Esophagus muscularis mucosa (tissue), 4 donors: ENCODE data around the gene INTS7. TPM values are rescaled to one million over a fixed set of nuclear protein-coding genes. Genes with fewer than 3 reads are reported as not detected.
"Not testable (repeated sequence)": the region's sequence is repeated elsewhere in the genome, so short reads cannot be mapped to it uniquely, and the experiment has no call there.

ENCODE experiments used
- DNase-seq: peaks from one replicate; pipeline ENCODE4 v3.0.0-alpha.2; 2017; ENCODE audit errors: extremely low spot score
- H3K27ac ChIP-seq, 4 donors: fragments of 200-600 bp; sonication (generic); replicated peaks in 1 of 4; 1 replicate in 3 of 4; 2 replicates in 1 of 4; pipeline ENCODE4 v1.5.1; 2016 to 2019; ENCODE audit warnings: mild to moderate bottlenecking in 1 of 4
- H3K27me3 ChIP-seq, 4 donors: fragments of 200-600 bp; sonication (generic); one replicate each; pipeline versions ENCODE4 v1.5.1 to v1.6.0; 2016 to 2019
- H3K36me3 ChIP-seq, 4 donors: fragments of 200-600 bp; sonication (generic); one replicate each; pipeline ENCODE4 v1.5.1; 2016 to 2019
- H3K4me1 ChIP-seq, 4 donors: fragments of 200-600 bp; sonication (generic); one replicate each; pipeline ENCODE4 v1.5.1; 2016 to 2019
- H3K4me3 ChIP-seq, 4 donors: fragments of 200-600 bp; sonication (generic); 1 replicate in 2 of 4; 2 replicates in 2 of 4; pipeline ENCODE4 v1.5.1; 2016 to 2019; ENCODE audit warnings: mild to moderate bottlenecking in 4 of 4, moderate library complexity in 1 of 4
- H3K9me3 ChIP-seq, 4 donors: fragments of 200-600 bp; sonication (generic); 1 replicate in 3 of 4; 2 replicates in 1 of 4; pipeline ENCODE4 v1.5.1; 2016 to 2019
- CTCF ChIP-seq, 3 experiments: fragments of 200-600 bp in 2 of 3; fragments of 450-650 bp in 1 of 3; sonication (generic) in 2 of 3; IDR thresholded peaks; one replicate each; pipeline ENCODE4 v1.5.1; 2017 to 2019; ENCODE audit warnings: antibody characterized with exemption in 3 of 3, mild to moderate bottlenecking in 2 of 3, moderate library complexity in 1 of 3
- EP300 ChIP-seq: sonication (generic); formaldehyde crosslinking; IDR thresholded peaks from one replicate; pipeline ENCODE4 v1.6.1; 2017; ENCODE audit warnings: antibody characterized with exemption
- POLR2A ChIP-seq: fragments of 450-650 bp; IDR thresholded peaks from one replicate; pipeline ENCODE4 v1.6.1; 2017; ENCODE audit warnings: antibody characterized with exemption, moderate library complexity, mild to moderate bottlenecking, low read depth
- POLR2AphosphoS5 ChIP-seq, 2 donors: sonication (generic); formaldehyde crosslinking; IDR thresholded peaks; one replicate each; pipeline ENCODE4 v1.6.1; 2017; ENCODE audit warnings: antibody characterized with exemption in 2 of 2
- whole genome bisulfite sequencing: methylation state at CpG from one replicate; pipeline ENCODE4 v1.1.5; 2018; 5-methylcytosine and 5-hydroxymethylcytosine counted together
- intact Hi-C: fragments of 100-400 bp; cut with DNase I; formaldehyde crosslinking; loops from one replicate; pipeline ENCODE4 v1.15.1; 2023
- total RNA-seq, 4 donors: library from RNA; depleted of rRNA; stranded (reverse); fragments of >200 nt; gene quantifications; one replicate each; pipeline versions ENCODE4 v1.1.0 to v1.2.1, GENCODE V29; 2016

INTS7 gene
- total RNA-seq, 4 donors from 2014 or later, result 6.0 to 15.4 (median 11.0) TPM

GRCh38 chr1:211965108-211965805 lies 70.1 kb downstream of the INTS7 start:
- Histone ChIP-seq H3K4me3 (no peak overlapping the region), H3K4me1 (no peaks in the 10 kb centered on the region), H3K36me3 (peaks cover 1 to 26% (median 7%) of the 10 kb centered on the region in 4 donors), H3K27ac (no peak overlapping the region), H3K27me3 (no peaks in the 10 kb centered on the region), H3K9me3 (no peaks in the 10 kb centered on the region)
- intact Hi-C loops, result no loop called here
- 88% methylated on average over 8 of the region's 8 CpGs for WGBS
- no peak for DNase-seq
- TF ChIP-seq POLR2AphosphoS5 (IDR thresholded peaks at IDR 0.05) (no peak), CTCF (IDR thresholded peaks at IDR 0.05) (no peak), POLR2A (no peak), EP300 (no peak)

- no peak for DNase-seq
- WGBS, result 100% methylated on average over 10 of the region's 11 CpGs
- Histone ChIP-seq H3K9me3 (no peaks in the 10 kb centered on the region), H3K4me3 (no peak overlapping the region), H3K27ac (no peak overlapping the region), H3K4me1 (no peaks in the 10 kb centered on the region), H3K27me3 (no peaks in the 10 kb centered on the region), H3K36me3 (peaks cover 3 to 17% (median 17%) of the 10 kb centered on the region in 4 donors)
- intact Hi-C loops, result no loop called here
- TF ChIP-seq POLR2AphosphoS5 (IDR thresholded peaks at IDR 0.05) (no peak), POLR2A (no peak), EP300 (no peak), CTCF (IDR thresholded peaks at IDR 0.05) (no peak)
These were observed 75.7 kb downstream of the INTS7 start for GRCh38 chr1:211959680-211960079.

DNA sequence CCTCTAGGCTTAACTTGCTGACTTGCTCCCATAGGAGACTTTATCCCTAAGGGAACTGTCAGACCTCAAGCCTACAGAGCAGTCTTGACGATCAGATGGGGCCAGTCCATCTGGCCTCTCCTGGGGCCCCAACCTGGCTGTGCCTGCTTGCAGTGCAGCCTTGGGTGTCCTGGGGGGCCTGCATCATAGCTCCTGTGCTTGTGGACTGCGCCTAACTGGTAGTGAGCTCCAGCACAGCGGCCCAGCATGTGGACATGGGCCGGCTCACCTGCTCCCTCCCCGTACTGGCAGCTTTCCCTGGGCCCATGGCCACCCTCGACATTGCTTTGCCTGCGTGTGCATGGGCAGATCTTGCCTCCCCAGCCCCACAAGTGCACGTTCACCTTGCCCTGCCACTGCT lies 76.1 kb downstream of the INTS7 start:
- Histone ChIP-seq H3K27ac (no peak overlapping the region), H3K4me1 (no peaks in the 10 kb centered on the region), H3K36me3 (peaks cover 3 to 17% (median 17%) of the 10 kb centered on the region in 4 donors), H3K4me3 (no peak overlapping the region), H3K9me3 (no peaks in the 10 kb centered on the region), H3K27me3 (no peaks in the 10 kb centered on the region)
- no peak for DNase-seq
- TF ChIP-seq POLR2A, result no peak
- no peak for TF ChIP-seq EP300
- TF ChIP-seq CTCF (IDR thresholded peaks at IDR 0.05), result no peak
- TF ChIP-seq POLR2AphosphoS5 (IDR thresholded peaks at IDR 0.05), result no peak
- WGBS, result 96% methylated on average over 6 of the region's 8 CpGs
- intact Hi-C loops, result no loop called here

- H3K9me3 ChIP-seq, H3K4me3 ChIP-seq, H3K4me1 ChIP-seq, DNase-seq, intact Hi-C loops, H3K27ac ChIP-seq, H3K27me3 ChIP-seq: not testable (repeated sequence)
- peaks cover 4 to 20% (median 10%) of the 10 kb centered on the region in 4 donors for H3K36me3 ChIP-seq
- WGBS, result 95% methylated on average over 2 of the region's 2 CpGs
These were observed 81.3 kb downstream of the INTS7 start for GRCh38 chr1:211954028-211954427.

- H3K36me3 ChIP-seq, result peaks cover 4 to 21% (median 10%) of the 10 kb centered on the region in 4 donors
- H3K9me3 ChIP-seq, H3K27ac ChIP-seq, intact Hi-C loops, DNase-seq, H3K4me1 ChIP-seq, H3K4me3 ChIP-seq, H3K27me3 ChIP-seq: not testable (repeated sequence)
- WGBS, result no CpG with 5 or more reads among the region's 4 CpGs
These were observed 81.8 kb downstream of the INTS7 start for GRCh38 chr1:211953543-211953942.

DNA sequence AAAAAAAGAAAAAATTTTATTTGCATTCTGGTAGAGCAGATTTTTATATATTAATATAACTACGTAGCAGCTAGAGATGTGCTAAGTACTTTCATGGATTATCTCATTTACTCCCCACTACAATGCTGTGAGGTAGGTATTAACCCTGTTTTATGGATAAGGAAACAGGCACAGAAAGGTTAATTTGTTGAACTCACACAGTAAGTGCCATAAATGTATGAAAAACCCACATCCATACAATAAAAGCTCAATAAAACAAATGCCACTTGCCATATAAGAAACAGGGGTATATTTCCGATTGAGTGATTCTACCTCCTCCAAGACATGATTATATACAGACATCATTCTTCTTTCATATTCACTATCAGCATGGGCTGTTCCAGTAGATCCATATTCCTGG lies 83.1 kb downstream of the INTS7 start:
- Histone ChIP-seq H3K4me3 (no peak overlapping the region), H3K27ac (no peak overlapping the region), H3K9me3 (no peaks in the 10 kb centered on the region), H3K4me1 (no peaks in the 10 kb centered on the region), H3K27me3 (no peaks in the 10 kb centered on the region), H3K36me3 (peaks cover 4 to 22% (median 10%) of the 10 kb centered on the region in 4 donors)
- TF ChIP-seq CTCF (IDR thresholded peaks at IDR 0.05) (no peak), POLR2A (no peak), EP300 (no peak), POLR2AphosphoS5 (IDR thresholded peaks at IDR 0.05) (no peak)
- intact Hi-C loops, result no loop called here
- no peak for DNase-seq
- 93% methylated on average over 2 of the region's 2 CpGs for WGBS
